Measurements from ENCODE around the gene IKZF3. TPM values are rescaled to one million over a fixed set of nuclear protein-coding genes. Genes with fewer than 3 reads are reported as not detected.
A peak's percentile ranks its signal among the peaks of the same experiment; 100 is the strongest.

Gene IKZF3
- total RNA-seq, 1 experiment from 2014 or later, result not detected

DNA sequence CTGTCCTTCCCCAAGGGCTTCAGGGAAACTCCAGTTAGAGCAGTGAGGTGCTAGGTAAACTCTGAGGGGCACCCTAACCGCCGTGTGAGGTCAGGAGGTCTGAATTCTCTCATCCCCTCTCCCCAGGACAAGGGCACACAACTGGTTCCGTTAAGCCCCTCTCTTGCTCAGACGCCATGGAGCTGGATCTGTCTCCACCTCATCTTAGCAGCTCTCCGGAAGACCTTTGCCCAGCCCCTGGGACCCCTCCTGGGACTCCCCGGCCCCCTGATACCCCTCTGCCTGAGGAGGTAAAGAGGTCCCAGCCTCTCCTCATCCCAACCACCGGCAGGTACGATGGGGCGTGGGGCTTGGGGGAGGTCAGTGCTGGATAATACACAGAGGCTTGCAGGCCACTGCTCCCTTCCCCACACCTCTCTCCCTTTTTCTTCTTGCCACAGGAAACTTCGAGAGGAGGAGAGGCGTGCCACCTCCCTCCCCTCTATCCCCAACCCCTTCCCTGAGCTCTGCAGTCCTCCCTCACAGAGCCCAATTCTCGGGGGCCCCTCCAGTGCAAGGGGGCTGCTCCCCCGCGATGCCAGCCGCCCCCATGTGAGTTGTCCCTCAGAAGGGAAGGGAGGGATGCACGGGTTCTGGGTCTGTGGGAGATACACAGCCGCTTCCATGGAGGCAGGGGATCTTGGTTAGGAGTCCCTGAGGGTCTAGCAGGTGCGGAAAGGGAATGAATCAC lies 121.8 kb downstream of the IKZF3 start:
- no peaks in the 10 kb centered on the region; the same call in 1 of the 2 replicates for H3K36me3 ChIP-seq (ENCODE audit: low read depth, low read length)

DNA sequence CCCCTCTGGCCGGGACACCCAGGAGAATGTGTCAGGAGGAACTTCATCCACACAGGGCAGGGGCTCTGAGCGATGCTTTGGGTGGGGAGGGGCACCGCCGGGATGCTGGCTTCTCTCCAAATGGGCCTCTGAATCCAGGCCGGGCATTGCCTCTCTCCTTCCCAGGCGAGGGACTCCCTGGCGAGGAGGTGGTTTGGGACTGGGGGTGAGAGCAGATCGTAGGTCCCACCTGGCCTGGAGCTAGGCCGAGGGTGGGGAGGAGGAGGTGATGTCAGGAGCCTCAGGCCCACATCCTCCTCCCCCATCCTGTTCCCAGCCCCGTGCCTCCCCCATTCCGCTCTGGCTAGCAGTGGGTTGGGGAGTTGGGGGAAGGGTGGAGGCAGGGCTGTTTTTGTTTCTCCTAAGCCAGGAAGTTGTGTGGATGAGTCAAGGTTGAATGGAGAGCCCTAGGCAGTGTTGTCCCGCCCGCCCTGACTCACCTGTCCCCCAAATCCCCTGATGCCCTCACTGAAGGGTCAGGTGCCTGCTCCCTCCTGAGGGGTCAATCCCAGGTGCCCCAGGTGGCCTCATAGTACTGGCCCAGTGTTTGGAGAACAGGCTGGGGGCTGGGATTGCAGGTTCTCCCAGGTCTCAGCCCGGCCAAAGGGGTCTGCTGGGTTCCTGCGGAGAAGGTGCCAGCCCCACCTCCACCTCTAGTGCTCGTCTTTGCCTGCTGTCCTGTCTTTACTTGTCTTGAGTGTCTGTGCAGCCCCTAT lies 123.6 kb downstream of the IKZF3 start:
- intact Hi-C loops (cut with micrococcal nuclease), result no loop called here
- Histone ChIP-seq H3K9me3 (ENCODE audit: low read length) (no peaks in the 10 kb centered on the region), H3K9me2 (replicated peaks; ENCODE audit: low read length) (no peaks in the 10 kb centered on the region), H3K27me3 (ENCODE audit: low read length) (no peaks in the 10 kb centered on the region), H3K9ac (ENCODE audit: low read length) (peak overlapping the region; percentile 83), H3F3A (ENCODE audit: low read length, unreplicated experiment) (no peaks in the 10 kb centered on the region), H3K4me1 (ENCODE audit: insufficient read depth, low read length) (peaks cover 34% of the 10 kb centered on the region), H3K36me3 (ENCODE audit: low read depth, low read length) (no peaks in the 10 kb centered on the region; the same call in 1 of the 2 replicates), H3K27ac (ENCODE audit: low read length) (peak overlapping the region; percentile 89), H3K4me3 (ENCODE audit: low read length) (peak overlapping the region; percentile 88), H2AFZ (ENCODE audit: low read length) (no peak overlapping the region), H3K79me2 (ENCODE audit: low read length) (peaks cover 16% of the 10 kb centered on the region; the same call in 1 of the 2 replicates), H3K4me2 (ENCODE audit: low read length) (peak overlapping the region; percentile 96), H4K20me1 (ENCODE audit: low read length) (peaks cover 5% of the 10 kb centered on the region; the same call in 1 of the 2 replicates)
- CTCF ChIA-PET, result no interaction called here
- DNase-seq (peak; percentile 82), ATAC-seq (peak; percentile 46)
- no peak for TF ChIP-seq EZH2 (IDR thresholded peaks at IDR 0.05; ENCODE audit: low read length, unreplicated experiment)
- TF ChIP-seq EZH2phosphoT487 (IDR thresholded peaks at IDR 0.05; ENCODE audit: borderline replicate concordance, low read length), result no peak
- TF ChIP-seq, protein P1, sequence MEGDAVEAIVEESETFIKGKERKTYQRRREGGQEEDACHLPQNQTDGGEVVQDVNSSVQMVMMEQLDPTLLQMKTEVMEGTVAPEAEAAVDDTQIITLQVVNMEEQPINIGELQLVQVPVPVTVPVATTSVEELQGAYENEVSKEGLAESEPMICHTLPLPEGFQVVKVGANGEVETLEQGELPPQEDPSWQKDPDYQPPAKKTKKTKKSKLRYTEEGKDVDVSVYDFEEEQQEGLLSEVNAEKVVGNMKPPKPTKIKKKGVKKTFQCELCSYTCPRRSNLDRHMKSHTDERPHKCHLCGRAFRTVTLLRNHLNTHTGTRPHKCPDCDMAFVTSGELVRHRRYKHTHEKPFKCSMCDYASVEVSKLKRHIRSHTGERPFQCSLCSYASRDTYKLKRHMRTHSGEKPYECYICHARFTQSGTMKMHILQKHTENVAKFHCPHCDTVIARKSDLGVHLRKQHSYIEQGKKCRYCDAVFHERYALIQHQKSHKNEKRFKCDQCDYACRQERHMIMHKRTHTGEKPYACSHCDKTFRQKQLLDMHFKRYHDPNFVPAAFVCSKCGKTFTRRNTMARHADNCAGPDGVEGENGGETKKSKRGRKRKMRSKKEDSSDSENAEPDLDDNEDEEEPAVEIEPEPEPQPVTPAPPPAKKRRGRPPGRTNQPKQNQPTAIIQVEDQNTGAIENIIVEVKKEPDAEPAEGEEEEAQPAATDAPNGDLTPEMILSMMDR (conservative IDR thresholded peaks at IDR 0.05; ENCODE audit: low read depth, low read length), result no peak
- BruUV-seq (replicated peaks), result no TSS peak
- POLR2A ChIA-PET (ENCODE audit: unreplicated experiment), result no interaction called here

More for the DNA sequence above, 121.8 kb downstream of the IKZF3 start:
- POLR2A ChIA-PET (ENCODE audit: unreplicated experiment), result no interaction called here
- Histone ChIP-seq H3K4me3 (ENCODE audit: low read length) (no peak overlapping the region), H3K4me2 (ENCODE audit: low read length) (no peak overlapping the region), H3K27me3 (ENCODE audit: low read length) (no peaks in the 10 kb centered on the region), H3F3A (ENCODE audit: low read length, unreplicated experiment) (no peaks in the 10 kb centered on the region), H3K4me1 (ENCODE audit: insufficient read depth, low read length) (peaks cover 20% of the 10 kb centered on the region), H2AFZ (ENCODE audit: low read length) (no peak overlapping the region), H3K9ac (ENCODE audit: low read length) (no peak overlapping the region), H3K27ac (ENCODE audit: low read length) (no peak overlapping the region), H3K9me2 (replicated peaks; ENCODE audit: low read length) (no peaks in the 10 kb centered on the region), H3K9me3 (ENCODE audit: low read length) (no peaks in the 10 kb centered on the region), H4K20me1 (ENCODE audit: low read length) (peaks cover 5% of the 10 kb centered on the region; the same call in 1 of the 2 replicates), H3K79me2 (ENCODE audit: low read length) (peaks cover 16% of the 10 kb centered on the region; the same call in 1 of the 2 replicates)
- DNase-seq (no peak), ATAC-seq (no peak)
- BruUV-seq (replicated peaks), result no TSS peak
- CTCF ChIA-PET, result no interaction called here
- intact Hi-C loops (cut with micrococcal nuclease), result no loop called here
- TF ChIP-seq EZH2 (IDR thresholded peaks at IDR 0.05; ENCODE audit: low read length, unreplicated experiment) (no peak), EZH2phosphoT487 (IDR thresholded peaks at IDR 0.05; ENCODE audit: borderline replicate concordance, low read length) (no peak)
- TF ChIP-seq, protein P1 (conservative IDR thresholded peaks at IDR 0.05; ENCODE audit: low read depth, low read length), result no peak
